GM18505 (cell line): ENCODE results near the gene WNT4.

Source experiments
- ATAC-seq: cut with Tn5 transposase; IDR thresholded peaks from one replicate; pipeline ENCODE4 v1.9.1; 2021; ENCODE audit not compliant: unreplicated experiment
- POLR2A ChIP-seq: IDR thresholded peaks from 4 replicates; pipeline ENCODE4 v1.6.1; 2011; ENCODE audit warnings: borderline replicate concordance; ENCODE audit not compliant: insufficient read depth, insufficient read length; ENCODE audit errors: extremely low read depth

Gene WNT4

GRCh38 chr1:22153660-22154437 lies 11.0 kb upstream of the WNT4 start:
- no peak for TF ChIP-seq POLR2A
- no peak for ATAC-seq

- no peak for ATAC-seq
- no peak for TF ChIP-seq POLR2A
Measured at GRCh38 chr1:22150923-22151322, 8.0 kb upstream of the WNT4 start.

DNA sequence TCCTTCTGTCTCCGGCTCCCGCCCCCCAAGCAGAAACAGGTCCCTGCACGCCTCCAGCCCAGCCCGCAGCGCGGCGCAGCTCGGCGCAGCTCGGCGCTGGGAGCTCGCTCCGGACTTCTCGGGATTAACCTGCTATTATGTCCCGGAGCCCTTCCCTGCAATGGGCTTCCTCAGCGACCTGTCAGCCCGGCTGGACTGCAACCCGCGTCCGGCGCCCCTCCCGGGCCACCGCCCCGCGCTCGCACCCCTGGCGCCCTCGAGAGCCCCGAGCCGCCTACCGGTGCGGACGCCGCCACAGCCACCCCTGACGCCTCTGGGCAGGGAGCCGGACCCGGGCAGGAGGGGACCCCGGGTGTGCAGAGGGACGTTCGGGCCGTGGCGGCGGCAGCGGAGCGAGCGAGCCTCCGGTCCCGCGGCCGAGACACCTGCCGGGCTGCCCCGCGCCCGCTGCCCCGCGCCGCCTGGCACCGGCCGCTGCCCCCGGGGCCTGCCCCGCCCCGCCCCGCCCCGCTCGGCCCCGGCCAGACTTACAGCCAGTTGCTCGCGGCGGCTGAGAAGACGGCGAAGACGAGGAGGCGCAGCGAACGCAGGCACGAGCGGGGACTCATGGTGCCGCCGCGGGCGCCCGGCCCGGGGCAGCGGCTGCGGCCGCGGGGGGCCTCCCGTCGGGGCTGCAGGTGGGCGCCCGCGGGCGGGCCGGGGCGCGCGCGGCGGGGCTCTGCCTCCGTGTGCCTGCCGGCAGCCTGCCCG lies 407 bp downstream of the WNT4 start:
- ATAC-seq, result no peak
- TF ChIP-seq POLR2A, result no peak

DNA sequence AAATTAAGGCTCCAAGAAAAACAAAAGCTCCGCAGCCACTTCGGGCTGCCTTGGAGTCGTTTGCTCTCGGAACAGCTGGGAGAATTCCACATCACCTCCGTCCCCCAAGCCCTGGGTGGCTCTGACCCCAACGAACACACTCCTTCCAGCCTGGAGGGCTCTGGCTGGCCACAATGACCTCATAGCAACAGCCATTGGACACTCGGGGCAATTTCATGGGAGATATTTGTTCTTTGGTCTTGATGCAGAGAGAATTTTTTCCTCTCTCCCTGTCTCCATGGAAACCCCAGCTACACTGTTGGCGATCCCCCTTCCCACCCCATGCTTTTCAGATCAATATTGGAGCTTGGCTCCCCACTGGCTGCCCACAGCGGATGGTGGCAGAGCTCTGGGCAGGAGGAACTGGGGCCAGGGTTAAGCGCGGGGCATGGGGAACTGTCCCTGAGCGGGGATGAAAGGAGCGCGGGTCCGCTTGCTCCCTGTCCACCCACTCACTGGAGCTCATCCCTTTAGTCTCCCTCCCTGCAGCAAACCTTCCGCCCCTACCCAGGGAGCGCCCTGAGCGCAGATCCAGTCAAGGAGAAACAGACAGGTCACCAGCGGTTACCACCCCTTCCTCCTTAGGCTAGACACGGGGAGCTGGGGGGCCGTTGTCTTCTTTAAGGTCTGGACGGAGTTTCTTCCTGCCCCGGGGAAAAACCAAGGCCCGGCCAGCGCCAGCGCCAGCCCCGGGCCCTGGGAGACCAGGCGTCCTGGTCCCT lies 1.2 kb downstream of the WNT4 start:
- ATAC-seq, result no peak
- no peak for TF ChIP-seq POLR2A

DNA sequence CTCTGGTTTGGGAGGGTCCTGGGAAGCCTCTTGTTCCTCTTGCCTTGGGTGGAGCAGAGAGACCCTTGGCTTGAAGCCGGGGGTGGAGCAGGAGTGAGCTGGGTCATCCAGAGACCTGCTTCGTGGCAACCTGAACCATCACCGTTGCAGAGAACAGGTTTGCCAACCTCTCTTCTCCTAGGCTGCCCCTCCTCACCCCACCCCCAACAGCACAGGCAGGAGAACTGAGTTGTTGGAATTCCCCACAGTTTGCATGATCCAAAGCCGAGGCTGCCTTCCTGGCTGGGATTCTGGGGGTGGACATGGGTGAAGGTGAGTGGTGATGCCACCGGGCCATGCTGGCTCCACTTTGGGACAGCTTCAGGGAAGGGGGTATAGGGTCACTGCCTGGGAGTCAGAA lies 2.2 kb downstream of the WNT4 start:
- no peak for TF ChIP-seq POLR2A
- no peak for ATAC-seq

- no peak for TF ChIP-seq POLR2A
- ATAC-seq, result no peak
Measured at GRCh38 chr1:22139817-22140216, 3.1 kb downstream of the WNT4 start.

GRCh38 chr1:22139066-22139594 lies 3.8 kb downstream of the WNT4 start:
- no peak for TF ChIP-seq POLR2A
- no peak for ATAC-seq

DNA sequence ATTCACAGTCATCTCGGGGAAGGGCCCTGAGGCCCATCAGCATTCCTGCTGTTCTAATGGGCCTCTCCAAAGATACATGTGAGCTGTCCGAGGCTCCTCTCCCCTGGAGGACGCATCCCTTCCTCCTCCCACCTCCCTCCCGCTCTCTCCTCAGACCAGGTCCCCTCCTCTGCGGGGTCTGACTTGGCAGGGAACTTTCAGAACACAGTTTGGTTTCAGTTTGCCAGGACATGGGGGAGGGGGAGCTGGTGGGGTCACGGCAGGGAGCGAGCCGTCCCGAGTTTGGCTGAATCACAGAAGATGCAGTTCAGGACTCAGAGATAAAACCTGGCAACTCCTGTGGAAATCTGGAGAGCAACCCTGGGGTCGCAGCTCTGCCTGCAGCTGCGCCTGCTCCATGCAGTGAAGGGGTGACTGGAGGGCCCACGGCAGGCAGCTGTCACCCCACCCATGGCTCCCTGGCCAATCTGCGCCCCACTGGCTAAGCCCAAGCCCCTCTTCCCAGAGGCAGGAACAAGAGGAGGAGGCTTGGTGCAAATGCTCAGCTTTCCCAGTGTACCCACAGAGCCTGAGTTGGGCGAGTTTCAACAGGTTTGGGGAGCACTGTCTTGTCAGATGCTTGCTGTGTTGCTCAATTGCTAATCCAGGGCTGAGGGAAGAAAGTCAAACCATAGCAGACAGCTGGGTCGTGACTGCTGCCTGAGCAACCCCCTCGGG lies 5.7 kb downstream of the WNT4 start:
- no peak for ATAC-seq
- TF ChIP-seq POLR2A, result no peak

DNA sequence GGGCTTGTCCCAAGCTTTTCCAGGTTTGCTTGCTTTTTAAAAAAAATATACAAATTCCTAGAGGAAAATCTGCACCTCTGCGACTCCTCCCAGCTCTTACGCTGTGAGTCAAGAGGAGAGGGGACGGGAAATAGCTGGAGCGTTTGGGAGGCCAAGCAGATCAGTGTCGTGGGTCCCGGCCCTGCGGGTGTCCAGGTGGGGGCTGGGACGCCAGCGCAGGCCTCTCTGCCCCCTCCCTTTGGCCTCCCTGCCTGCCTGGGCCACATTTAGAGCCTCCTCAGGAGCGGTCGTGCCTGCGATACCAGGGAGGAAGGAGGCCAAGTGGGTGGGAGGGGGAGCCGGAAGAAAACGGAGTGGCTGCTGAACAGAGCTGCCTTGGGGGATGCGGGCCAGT lies 9.0 kb downstream of the WNT4 start:
- no peak for ATAC-seq
- TF ChIP-seq POLR2A, result no peak

DNA sequence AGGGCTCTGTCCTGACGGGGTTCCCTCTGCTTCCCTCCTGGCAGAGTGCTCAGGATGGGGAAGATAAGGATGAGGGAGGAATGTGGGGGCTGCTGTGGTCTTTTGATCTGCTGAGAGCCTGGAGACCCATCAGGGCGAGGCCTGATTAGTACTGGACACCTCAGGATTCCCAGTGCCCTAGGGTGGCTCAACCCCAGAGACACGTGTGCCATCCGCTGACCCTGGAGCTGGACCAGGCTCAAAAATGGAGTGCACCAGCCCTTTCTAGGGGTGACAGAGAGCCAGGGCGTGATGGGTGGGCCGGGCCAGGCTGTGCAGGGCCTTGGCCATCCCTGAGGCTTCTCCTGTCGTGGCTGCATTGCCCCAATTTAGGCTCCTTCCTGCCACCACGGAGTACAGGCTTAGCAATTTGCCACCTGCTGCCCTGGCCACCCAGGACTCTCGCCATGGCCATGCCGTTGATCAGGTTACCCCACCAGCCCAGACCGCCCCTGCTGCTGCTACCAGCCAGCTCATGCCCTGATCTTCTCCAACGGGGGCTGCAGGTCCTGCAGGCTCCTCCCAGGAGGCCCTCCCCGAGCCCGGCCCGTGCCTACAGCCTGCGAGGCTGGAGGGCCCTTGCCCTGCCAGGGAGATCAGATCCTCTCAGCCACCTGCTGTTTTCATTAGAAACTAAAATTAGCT lies 9.5 kb downstream of the WNT4 start:
- no peak for TF ChIP-seq POLR2A
- ATAC-seq, result no peak

GRCh38 chr1:22132517-22133235 lies 10.2 kb downstream of the WNT4 start:
- TF ChIP-seq POLR2A, result no peak
- ATAC-seq, result no peak
